ENCODE results near the gene SMIM10L2A. TPM values are rescaled to one million over a fixed set of nuclear protein-coding genes. Genes with fewer than 3 reads are reported as not detected.
"Not testable (repeated sequence)": the region's sequence is repeated elsewhere in the genome, so short reads cannot be mapped to it uniquely, and the experiment has no call there.

Gene SMIM10L2A
- total RNA-seq, 1 donor from 2014 or later: 23.6 TPM

DNA sequence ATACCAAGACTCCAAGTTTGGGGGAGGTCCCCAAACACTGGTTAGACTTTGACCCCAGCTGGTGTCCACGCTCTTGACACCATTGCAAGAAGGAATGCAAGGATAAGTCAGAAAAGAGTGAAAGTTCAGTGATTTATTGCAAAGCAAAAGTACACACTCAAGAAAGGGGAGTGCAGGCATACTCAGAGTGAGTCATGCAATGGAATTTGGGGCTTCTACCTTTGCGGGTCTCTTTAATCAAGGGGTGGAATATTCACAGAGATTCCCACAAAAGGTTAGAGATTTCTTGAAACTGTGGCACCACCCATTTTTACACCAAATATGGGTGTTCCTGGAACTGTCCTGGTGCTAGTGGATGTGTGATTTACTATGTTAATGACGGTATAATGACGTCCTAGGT lies 5.2 kb upstream of the SMIM10L2A start:
- no peak overlapping the region for H3K27ac Mint-ChIP-seq (ENCODE audit: unreplicated experiment)
- DNase-seq (ENCODE audit: low spot score): no peak
- H3K9me3 Mint-ChIP-seq (ENCODE audit: unreplicated experiment): no peaks in the 10 kb centered on the region
- no peak for TF ChIP-seq CTCF (IDR thresholded peaks at IDR 0.05; ENCODE audit: unreplicated experiment)
- no peak overlapping the region for H3K4me3 Mint-ChIP-seq (ENCODE audit: unreplicated experiment)
- peaks cover 4% of the 10 kb centered on the region for H3K36me3 Mint-ChIP-seq (ENCODE audit: low read depth, unreplicated experiment)
- peaks cover 4% of the 10 kb centered on the region for H3K4me1 Mint-ChIP-seq (ENCODE audit: unreplicated experiment)
- peaks cover 4% of the 10 kb centered on the region for H3K27me3 Mint-ChIP-seq (ENCODE audit: unreplicated experiment)

DNA sequence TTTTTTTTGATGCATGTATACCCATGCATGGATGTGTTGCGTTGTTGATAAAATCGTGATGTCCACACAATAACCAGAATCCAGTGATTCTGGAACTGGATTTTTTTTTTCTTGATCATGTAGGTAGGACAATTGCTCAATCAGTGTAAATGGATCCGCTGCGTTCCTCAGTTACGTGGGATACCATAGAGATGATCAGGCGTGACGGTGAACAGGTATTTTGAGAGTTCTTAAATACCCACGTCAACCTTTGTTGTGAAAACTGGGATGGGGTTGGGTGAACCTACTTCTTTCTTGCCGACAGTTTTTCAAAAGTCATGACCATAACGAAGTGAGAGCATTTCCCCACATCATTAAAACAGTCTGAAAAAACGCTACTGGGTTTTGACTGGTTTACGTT lies 913 bp upstream of the SMIM10L2A start:
- DNase-seq (ENCODE audit: low spot score): no peak
- Mint-ChIP-seq H3K27me3 (ENCODE audit: unreplicated experiment) (peaks cover 4% of the 10 kb centered on the region), H3K9me3 (ENCODE audit: unreplicated experiment) (no peaks in the 10 kb centered on the region), H3K27ac (ENCODE audit: unreplicated experiment) (peak overlapping the region; percentile 70), H3K36me3 (ENCODE audit: low read depth, unreplicated experiment) (peaks cover 4% of the 10 kb centered on the region), H3K4me1 (ENCODE audit: unreplicated experiment) (peaks cover 11% of the 10 kb centered on the region), H3K4me3 (ENCODE audit: unreplicated experiment) (peak overlapping the region; percentile 87)
- no peak for TF ChIP-seq CTCF (IDR thresholded peaks at IDR 0.05; ENCODE audit: unreplicated experiment)

DNA sequence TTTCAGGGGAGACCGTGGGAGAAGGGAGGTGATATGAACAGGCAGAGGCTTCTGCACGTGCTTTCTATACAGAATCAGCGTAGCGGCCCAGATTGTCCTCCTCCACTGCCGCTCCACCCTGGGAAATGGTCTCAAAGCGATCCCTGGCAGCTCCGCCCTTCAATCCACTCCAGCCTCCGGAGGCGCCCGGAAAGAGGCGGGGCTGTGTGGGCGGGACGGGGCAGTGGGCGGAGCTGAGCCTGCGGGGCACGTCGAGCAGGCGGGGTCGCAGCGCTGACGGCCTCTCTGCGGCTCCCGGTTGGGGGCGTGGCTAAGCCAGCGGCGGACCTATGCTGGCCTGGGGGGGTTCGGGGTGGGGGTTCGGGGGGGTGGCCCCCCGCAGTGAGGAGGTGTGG lies 210 bp upstream of the SMIM10L2A start:
- H3K27me3 Mint-ChIP-seq (ENCODE audit: unreplicated experiment): peaks cover 4% of the 10 kb centered on the region
- H3K27ac Mint-ChIP-seq (ENCODE audit: unreplicated experiment): peak overlapping the region; percentile 70
- H3K4me3 Mint-ChIP-seq (ENCODE audit: unreplicated experiment): peak overlapping the region; percentile 87
- no peak for TF ChIP-seq CTCF (IDR thresholded peaks at IDR 0.05; ENCODE audit: unreplicated experiment)
- H3K36me3 Mint-ChIP-seq (ENCODE audit: low read depth, unreplicated experiment): peaks cover 4% of the 10 kb centered on the region
- peaks cover 11% of the 10 kb centered on the region for H3K4me1 Mint-ChIP-seq (ENCODE audit: unreplicated experiment)
- H3K9me3 Mint-ChIP-seq (ENCODE audit: unreplicated experiment): no peaks in the 10 kb centered on the region
- peak; percentile 78 for DNase-seq (ENCODE audit: low spot score)

- H3K27ac Mint-ChIP-seq (ENCODE audit: unreplicated experiment); DNase-seq (ENCODE audit: low spot score); H3K27me3 Mint-ChIP-seq (ENCODE audit: unreplicated experiment); H3K36me3 Mint-ChIP-seq (ENCODE audit: low read depth, unreplicated experiment); H3K9me3 Mint-ChIP-seq (ENCODE audit: unreplicated experiment): not testable (repeated sequence)
- Mint-ChIP-seq H3K4me1 (ENCODE audit: unreplicated experiment) (peaks cover 11% of the 10 kb centered on the region), H3K4me3 (ENCODE audit: unreplicated experiment) (peak overlapping the region; percentile 83)
These were observed 1.0 kb downstream of the SMIM10L2A start for GRCh38 chrX:135422810-135423168.

- not testable (repeated sequence) for DNase-seq (ENCODE audit: low spot score); H3K27ac Mint-ChIP-seq (ENCODE audit: unreplicated experiment); H3K9me3 Mint-ChIP-seq (ENCODE audit: unreplicated experiment); H3K36me3 Mint-ChIP-seq (ENCODE audit: low read depth, unreplicated experiment); H3K27me3 Mint-ChIP-seq (ENCODE audit: unreplicated experiment)
- H3K4me1 Mint-ChIP-seq (ENCODE audit: unreplicated experiment): peaks cover 11% of the 10 kb centered on the region
- H3K4me3 Mint-ChIP-seq (ENCODE audit: unreplicated experiment): peak overlapping the region; percentile 83
These were observed 1.6 kb downstream of the SMIM10L2A start for GRCh38 chrX:135423173-135423864.

DNA sequence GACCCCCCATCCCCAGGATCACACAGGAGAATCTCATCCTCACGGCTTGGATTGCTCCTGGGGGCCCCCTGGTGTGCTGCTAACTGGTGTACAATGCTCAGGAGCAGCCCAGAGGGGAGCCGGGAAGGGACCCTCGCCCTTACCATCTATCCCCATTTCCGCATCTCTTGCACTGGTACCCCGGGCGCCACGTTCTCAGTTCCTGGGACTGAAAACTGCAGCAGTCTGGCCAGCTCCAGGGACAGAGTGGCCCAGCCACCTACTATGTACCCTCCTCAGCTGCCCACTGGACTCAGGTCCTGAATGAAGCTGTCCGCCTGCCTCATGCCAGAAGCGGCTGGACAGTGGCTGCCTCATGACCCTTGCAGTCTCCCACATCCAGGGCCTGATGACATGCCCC lies 2.7 kb downstream of the SMIM10L2A start:
- Mint-ChIP-seq H3K27ac (ENCODE audit: unreplicated experiment) (no peak overlapping the region), H3K27me3 (ENCODE audit: unreplicated experiment) (peaks cover 7% of the 10 kb centered on the region), H3K36me3 (ENCODE audit: low read depth, unreplicated experiment) (peaks cover 4% of the 10 kb centered on the region), H3K4me3 (ENCODE audit: unreplicated experiment) (no peak overlapping the region), H3K4me1 (ENCODE audit: unreplicated experiment) (peaks cover 13% of the 10 kb centered on the region), H3K9me3 (ENCODE audit: unreplicated experiment) (no peaks in the 10 kb centered on the region)
- DNase-seq (ENCODE audit: low spot score): no peak
- no peak for TF ChIP-seq CTCF (IDR thresholded peaks at IDR 0.05; ENCODE audit: unreplicated experiment)

Data from endothelial cell (in vitro differentiated cells).